ENCODE measurements around the gene MRPS6.

Gene MRPS6

DNA sequence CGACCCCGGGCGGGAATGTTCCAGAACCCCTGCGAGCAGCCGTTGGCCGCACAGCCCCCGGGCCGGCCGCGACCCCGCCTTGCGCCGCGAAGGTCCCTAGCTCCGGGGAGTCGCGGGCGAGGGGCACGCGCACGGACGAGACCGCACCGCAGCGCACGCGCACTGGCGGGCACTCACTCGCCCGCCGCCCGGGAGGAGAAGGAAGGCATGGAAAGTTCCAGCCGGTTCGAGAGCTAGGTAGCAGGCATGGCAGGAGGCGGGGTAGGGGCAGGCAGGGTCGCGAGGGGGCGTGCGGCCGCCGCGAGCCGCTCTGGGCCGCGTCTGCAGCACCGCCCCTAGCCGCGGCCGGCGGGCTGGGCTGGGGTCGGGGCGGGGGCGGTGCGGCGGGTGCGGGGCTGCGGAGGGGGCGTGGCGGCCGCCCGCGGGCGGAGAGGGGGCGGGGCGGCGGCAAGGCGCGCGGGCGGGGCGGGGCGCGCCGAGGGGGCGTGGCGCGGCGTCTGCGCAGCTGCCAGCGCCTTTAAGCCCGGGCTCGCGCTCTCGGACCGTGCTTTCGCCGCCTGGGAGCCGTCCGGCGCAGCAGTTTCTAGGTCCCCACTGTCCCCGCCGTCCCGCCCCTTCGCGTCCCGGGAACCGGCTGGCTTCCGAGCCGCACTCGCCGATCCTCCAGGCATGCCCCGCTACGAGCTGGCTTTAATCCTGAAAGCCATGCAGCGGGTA is at the start of gene MRPS6, which contains the start of gene SLC5A3:
TSS of gene MRPS6 (plus strand) at position 547 of the 717 bp plus-strand sequence. CDS start at position 670, 123 bp downstream.
TSS of gene SLC5A3 (plus strand) at position 547 of the 717 bp plus-strand sequence. CDS start 21,621 bp downstream, outside the sequence.
- peak; percentile 95 for DNase-seq (ENCODE audit: low read depth, low spot score)

DNA sequence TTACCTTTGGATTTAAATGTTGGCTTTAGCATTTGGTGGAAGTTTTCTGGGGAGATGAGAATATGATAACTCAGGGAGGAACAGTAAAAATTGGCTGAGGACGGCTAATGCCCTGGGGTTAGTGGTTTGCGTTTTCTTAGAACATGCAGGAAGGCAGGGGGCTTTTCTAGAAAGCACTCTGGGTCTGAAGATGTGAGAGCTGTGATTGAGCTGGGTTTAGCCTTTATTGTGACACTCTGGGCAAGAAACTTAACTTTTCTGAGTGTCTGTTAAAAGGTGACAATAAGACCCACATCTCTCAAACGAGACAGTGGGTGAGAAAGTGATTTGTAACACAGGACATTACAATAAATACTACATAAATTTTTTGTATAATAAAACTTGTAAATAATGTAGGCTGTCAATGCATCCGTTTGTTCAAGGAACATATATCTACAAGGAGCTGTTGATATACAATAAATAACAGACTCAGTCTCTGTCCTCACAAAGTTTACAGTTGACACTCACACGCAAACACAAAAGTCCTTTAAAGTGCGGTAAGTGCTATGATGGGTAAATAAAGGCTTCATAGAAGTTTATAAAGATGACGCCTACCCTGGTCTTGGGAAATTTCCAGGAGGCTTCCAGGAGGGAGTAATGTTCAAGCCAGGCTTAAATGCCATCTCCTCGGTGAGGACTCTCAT is 49.5 kb upstream of the MRPS6 start:
- DNase-seq (ENCODE audit: low read depth, low spot score): no peak

DNA sequence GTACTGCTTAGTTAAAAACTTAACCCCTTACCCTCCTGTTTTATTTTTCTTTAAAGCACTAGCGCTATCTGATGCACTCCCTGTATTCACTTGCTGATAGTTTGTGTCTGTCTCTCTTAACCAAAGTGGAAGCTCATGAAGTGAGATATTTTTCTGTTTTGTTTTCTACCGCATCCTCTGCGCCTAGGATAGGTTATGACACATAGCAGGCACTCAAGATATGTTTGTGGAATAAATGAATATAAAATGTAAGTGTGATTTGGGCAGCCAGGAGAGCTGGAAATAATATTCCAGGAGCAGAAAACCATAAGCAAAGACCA is 49.0 kb upstream of the MRPS6 start:
- DNase-seq (ENCODE audit: low read depth, low spot score): no peak

DNA sequence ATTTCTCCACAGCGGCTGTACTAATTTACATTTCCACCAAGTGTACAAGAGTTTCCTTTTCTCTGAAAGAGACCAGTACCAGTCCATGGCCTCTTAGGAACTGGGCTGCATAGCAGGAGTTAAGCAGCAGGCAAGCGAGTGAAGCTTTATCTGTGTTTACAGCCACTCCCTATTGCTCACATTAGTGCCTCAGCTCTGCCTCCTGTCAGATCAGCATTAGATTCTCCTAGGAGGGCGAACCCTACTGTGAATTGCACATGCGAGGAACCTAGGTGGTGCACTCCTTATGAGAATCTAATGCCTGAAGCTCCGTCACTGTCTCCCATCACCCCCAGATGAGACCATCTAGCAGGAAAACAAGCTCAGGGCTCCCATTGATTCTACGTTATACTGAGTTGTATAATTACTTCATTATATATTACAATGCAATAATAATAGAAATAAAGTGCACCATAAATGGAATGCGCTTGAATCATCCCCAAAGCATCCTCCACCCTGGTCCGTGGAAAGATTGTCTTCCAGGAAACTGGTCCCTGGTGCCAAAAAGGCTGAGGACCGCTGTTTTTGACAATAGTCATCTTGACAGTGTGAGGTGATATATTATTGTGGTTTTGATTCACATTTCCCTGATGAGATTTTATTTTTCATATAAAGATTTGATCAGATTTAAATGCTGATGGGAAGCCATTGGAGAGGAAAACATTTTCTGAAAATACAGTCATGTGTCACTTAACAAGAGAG is 45.5 kb upstream of the MRPS6 start:
- DNase-seq (ENCODE audit: low read depth, low spot score): no peak

DNA sequence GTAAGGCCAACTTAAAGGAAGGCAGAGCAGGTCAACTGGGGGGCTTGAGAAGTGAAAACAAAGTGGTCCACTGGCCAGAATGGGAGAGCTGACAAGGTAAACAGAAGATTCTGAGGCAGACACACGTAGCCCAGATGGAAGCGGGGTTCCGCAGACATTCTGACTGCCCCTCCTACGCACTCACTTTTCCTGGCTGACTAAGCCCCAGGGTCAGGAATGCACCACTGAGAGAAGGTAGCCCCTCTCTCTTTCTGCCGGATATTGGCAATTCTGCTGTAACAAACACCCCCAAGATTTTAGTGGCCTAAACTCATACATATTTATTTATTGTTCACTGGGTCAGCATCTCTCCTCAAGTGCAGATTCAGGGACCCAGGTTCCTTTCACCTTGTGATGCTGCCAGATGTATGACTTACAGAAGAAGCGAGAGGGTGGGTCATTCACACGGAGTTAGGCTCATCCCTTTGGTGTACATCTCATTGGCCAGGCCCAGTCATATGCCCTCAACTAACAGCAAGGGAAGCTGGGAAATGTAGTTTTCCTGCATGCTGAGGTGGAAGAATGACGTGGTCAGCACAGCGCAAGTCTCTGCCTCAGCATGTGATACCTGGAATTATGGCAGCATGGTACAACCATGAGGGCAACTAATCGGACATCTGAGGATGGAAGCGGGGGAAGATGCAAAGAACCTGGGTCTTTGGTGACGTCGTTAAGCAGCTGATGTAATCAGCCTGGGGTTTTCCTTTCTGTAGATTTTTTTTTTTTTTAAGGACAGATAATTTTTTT is 43.4 kb upstream of the MRPS6 start:
- peak; percentile 80 for DNase-seq (ENCODE audit: low read depth, low spot score)

DNA sequence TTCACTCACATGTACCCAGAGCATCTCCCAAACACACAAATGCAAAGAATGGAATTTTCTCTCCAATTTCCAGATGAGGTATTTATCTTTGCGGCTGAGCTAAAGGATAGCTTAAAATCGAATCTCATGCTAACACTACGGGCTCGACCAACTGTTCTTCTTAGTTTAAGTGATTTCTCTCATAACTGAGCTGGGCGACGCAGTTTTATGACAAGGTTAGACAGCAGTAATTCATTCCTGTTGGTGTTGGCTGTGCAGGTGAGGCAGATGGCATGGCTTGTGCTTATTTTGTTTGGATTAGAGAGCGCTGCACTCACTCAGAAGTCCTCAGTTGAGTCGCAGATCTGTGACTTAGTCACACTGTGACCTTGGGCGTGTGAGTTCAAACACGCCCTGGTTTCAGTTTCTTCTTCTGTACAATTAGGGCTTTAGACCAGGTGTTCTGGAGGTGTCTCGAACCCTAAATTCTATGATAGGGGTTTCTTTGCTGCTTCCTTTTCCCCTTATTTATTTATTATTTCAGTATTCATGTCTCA is 41.5 kb upstream of the MRPS6 start:
- no peak for DNase-seq (ENCODE audit: low read depth, low spot score)

DNA sequence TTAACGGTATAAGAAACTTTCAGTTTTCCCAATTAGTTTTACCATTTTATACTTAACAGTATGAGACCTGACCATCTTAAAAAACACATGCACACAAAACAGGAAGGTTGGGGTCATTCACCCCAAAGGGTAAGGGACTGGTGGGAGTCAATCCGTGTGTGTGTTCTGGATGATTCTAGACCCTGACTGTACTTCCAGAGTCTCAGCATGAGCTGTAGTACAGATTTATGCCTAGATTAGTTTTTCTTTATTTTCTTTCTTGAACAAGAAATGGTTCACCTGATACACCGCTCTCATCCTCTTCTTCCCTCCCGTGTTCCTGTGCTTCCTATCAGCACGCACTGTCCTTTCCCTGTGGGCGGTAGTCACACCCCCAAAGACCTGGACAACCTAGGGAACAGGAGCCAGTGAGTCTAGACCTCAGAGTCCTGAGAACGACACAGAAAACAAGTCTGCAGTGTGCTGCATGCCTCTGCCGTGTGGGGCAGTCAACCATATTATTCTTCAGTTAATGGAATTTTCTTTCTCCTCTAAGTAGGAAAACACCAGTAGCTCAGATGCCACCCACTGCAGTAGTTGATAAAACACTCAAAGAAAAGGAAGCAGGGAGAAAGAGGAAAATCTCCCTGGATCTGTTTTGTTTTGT is 38.9 kb upstream of the MRPS6 start:
- peak; percentile 59 for DNase-seq (ENCODE audit: low read depth, low spot score)

DNA sequence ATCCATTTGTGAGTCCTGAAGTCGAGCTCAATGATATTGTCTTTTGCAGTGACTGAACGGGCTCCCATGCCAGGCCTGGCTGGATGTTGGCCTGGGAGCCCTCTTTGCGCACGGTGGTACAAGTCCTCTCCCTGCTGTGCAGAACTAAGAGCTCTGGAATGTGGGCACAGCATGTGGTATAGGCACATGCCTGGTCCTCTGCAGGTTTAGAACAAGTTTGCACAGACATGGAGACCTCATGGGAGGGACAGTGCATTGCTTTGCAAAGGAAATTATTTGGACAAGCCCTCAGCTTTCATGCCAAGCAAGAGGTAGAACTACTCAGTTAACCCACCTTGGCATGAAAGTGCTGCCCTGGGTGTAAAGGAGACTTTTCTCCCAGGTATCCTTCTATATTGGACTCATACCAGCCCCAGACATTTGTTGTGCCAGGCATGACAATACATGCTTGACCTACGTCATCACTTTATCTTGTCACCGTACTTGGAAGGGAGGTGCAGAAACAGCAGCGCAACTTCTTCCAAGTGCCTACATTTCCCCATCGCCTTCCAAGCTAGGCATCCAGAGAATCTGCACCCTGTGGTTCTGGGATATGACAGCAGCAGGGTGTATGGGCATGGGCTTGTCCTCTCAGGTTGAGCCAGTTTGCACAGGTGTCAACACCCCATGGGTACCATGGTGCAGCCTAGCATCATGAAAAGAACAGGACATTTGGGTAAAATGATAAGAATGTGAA is 37.6 kb upstream of the MRPS6 start:
- DNase-seq (ENCODE audit: low read depth, low spot score): no peak

DNA sequence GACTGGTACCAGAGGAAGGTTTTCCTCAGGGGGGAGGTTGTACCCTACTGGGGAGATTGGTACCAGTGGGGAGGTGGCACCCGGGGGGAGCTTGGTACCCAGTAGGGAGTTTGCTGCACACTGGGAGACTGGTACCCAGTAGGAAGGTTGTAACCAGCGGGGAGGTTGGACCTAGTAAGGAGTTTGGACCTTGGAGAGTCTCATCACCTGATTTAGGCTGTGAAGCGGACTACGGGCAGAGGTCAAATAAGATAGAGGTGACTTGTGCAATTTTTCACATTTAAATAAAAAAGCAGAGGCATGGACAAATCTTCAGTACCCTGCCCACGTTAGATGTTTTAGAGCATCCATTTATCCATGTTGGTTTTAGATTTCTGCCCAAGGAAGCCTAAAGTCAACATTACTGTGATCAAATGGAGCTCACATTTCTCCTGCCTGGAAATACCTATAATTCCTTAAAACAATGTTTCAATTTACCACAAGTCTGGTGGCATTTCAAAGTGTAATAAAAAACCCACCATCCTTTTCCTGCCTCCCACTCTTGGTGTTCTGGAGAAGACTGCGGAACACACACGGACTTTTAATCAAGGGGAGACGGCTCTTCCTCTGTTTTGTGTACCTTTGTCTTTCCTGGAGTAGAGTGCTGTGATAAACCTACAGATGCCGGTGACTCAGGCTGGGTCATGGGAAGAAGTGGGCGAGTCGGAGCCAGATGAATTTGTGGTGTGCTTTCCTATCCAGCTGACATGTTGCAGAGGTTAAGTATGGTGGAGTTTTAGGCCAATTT is 36.2 kb upstream of the MRPS6 start:
- peak; percentile 76 for DNase-seq (ENCODE audit: low read depth, low spot score)

DNA sequence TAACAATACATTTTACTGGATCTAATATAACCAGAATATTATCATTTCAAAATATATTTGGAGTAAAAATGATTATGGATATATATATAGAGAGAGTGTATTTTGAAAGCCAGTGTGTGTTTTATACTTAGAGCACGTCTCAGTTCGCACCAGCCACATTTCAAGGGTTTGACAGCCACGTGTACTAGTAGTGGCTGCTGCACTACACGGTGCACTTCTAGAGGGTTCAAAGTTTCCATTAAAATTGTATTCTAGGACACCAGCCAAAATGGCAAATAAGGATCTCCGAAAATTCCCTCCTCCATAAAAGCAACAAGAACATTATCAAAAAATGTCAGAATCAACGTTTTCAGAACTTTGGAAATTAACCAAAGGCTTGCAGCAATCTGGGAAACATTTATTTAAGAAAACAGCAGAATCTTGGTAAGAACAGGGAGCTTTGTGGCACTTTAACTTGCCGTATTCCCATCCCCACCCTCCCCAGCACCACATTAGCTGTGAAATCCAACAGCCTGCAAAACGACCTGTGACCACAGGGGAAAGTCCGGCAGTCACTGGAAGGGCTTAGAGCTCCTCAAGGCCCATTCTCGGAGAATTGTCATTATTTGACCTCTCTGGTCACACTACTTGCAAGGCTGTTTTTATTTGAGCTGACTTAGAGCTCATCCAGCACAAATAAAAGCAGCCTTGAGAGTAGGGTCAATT is 33.5 kb upstream of the MRPS6 start:
- DNase-seq (ENCODE audit: low read depth, low spot score): no peak

DNA sequence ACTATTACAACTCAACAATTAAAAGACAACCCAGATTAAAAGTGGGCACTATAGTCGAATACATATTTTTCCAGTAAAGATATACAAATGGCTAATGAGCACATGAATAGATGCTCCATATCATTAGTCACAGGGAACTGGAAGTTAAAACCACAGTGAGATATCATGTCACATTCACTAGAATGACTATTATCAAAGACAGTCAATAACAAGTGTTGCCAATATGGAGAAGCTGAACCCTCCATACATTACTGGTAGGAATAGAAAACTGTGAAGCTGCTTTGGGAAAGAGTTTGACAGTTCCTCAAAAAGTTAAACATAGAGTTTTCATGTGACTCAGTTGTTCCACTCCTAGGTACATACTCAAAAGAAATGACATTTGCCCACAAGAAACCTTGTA is 30.6 kb upstream of the MRPS6 start:
- no peak for DNase-seq (ENCODE audit: low read depth, low spot score)

DNA sequence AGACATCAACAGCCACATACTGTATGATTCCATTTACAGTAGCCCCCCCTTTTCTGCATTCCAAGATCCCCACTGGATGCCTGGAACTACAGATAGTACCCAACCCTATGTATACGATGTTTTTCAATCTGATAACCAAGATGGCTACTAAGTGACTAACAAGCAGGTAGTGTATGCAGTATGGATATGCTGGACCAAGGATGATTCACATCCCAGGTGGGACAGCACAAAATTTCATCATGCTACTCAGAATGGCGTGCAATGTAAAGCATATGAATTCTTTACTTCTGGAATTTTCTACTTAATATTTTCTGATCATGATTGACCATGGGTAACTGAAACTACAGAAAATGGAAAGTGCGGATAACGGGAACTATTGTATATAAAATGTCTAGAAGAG is 30.0 kb upstream of the MRPS6 start:
- DNase-seq (ENCODE audit: low read depth, low spot score): no peak

DNA sequence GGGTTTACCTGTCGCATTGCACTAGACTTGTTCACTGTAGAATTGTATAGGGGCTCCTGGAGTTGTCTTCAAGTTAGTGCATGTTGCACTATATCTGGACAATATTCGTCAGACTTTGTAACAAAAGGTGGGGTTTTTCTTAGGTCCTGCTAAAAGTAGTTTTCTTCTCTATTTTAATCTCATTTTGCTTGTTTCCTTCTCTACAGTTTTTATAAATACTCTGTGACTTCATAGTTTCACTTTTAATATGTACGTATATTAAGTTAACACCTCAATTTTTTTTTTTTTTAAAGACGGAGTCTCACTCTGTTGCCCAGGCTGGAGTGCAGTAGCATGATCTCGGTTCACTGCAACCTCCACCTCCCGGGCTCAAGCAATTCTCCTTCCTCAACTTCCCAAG is 26.5 kb upstream of the MRPS6 start:
- no peak for DNase-seq (ENCODE audit: low read depth, low spot score)

DNA sequence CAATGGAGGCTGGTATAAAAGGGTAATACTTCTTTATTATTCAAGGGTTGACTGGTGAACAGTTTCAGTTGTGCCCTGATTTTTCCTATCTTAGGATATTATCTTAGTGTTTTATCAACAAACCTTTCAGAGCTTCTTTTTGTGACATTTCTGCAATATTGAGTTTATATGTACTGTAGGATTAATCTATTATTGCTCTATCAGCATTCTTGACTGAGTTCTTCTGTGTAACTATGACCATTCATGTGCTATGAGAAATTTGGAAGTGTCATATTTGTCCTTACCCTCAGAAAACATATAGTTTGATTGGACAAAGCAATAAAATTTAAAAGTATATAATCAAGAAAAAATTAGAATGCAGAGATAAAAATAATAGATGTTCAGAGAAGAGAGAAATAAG is 25.5 kb upstream of the MRPS6 start:
- DNase-seq (ENCODE audit: low read depth, low spot score): no peak

DNA sequence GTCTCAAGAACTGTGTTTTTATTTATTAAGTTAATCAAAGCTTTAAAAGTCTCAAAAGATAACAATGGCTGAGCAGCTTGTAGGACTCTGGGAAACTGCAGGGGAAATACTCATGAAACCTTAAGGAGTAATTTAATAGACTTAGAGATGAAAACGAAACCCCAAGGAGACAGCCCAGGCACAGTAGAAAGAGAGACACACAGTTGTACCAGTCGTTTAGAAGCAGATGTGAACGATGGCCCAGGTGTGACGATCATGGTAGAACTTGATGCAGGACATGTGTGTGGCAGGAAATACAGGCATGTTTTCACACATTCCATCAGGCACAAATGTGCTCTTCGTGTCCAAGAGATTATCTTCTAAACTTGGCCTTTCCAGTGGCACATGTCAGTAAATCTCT is 21.2 kb upstream of the MRPS6 start:
- no peak for DNase-seq (ENCODE audit: low read depth, low spot score)

DNA sequence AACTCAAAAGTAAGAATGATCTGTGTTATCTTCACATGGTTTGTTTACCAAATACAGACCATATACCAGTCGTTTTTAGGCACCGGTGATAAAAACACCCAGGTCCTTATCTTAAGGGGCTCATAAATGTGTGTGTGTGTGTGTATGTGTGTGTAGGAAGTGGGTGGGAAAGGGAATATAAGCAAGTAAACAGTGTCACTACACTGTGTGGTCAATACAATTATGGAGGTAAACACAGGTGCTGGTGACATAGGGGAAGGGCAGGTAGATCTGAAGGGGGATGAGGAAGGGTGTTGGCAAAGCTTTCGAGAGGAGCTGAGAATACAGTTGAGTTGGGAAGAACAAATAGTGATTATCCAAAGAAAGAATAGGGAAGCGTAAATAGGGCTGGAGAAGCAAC is 19.1 kb upstream of the MRPS6 start:
- DNase-seq (ENCODE audit: low read depth, low spot score): no peak

DNA sequence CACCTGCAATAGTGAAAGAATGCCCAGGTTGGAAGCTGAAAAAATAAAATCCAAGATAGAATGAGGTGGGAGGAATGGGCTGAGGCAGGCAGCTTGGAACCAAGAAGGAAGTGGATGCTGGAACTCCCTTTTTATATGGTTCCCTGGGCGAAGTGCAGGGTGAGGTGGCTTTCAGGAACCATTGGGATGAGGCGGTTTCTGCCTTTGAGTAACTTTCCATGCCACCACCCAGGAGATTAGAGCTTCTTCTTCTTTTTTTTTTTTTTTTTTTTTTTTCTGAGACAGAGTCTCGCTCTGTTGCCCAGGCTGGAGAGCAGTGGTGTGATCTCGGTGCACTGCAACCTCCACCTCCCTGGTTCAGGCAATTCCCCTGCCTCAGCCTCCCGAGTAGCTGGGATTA is 17.8 kb upstream of the MRPS6 start:
- DNase-seq (ENCODE audit: low read depth, low spot score): no peak

DNA sequence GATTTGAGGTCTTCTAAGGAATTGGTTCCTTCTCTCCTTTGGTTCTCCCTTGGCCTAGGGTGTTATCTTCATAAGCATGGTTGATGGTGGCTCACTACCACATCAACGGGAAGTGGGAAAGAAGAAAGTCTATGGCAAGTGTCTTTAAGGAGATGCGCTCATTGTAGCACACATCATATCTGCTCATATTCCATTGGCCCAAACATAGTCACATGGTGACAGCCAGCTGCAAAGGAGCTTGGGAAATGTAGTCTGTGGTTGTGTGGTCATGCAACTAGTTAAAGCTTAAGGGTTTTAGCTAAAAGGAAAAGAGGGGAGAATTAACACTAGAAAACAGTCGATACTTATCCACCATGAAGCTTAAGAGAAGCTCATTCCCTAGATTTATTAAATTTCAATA is 11.4 kb upstream of the MRPS6 start:
- no peak for DNase-seq (ENCODE audit: low read depth, low spot score)

DNA sequence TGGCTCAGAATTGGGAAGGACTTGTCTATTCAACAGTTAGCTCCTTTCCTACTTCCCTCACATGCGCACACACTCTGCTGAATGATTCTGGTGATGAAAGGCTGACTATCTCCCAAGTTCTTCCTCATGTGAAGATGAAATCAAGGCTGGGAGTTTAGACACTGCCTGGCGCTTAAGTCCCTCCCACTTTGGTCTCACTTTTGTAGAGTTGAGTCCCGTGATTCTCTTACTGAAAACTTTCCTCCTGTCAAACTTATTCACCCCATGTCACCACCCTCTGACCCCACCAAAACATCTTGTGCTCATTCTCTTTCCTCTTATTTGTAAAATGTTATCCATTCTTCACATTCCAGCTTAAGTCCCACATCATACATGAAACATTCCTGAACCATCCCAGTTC is 8.4 kb upstream of the MRPS6 start:
- DNase-seq (ENCODE audit: low read depth, low spot score): peak; percentile 19
